ENCODE measurements around the gene NEURL3. TPM values are rescaled to one million over a fixed set of nuclear protein-coding genes. Genes with fewer than 3 reads are reported as not detected.
"Not testable (repeated sequence)": the region's sequence is repeated elsewhere in the genome, so short reads cannot be mapped to it uniquely, and the experiment has no call there.

The NEURL3 gene
- polyA plus RNA-seq, 5 donors = 0.18 to 0.53 (median 0.25) TPM

DNA sequence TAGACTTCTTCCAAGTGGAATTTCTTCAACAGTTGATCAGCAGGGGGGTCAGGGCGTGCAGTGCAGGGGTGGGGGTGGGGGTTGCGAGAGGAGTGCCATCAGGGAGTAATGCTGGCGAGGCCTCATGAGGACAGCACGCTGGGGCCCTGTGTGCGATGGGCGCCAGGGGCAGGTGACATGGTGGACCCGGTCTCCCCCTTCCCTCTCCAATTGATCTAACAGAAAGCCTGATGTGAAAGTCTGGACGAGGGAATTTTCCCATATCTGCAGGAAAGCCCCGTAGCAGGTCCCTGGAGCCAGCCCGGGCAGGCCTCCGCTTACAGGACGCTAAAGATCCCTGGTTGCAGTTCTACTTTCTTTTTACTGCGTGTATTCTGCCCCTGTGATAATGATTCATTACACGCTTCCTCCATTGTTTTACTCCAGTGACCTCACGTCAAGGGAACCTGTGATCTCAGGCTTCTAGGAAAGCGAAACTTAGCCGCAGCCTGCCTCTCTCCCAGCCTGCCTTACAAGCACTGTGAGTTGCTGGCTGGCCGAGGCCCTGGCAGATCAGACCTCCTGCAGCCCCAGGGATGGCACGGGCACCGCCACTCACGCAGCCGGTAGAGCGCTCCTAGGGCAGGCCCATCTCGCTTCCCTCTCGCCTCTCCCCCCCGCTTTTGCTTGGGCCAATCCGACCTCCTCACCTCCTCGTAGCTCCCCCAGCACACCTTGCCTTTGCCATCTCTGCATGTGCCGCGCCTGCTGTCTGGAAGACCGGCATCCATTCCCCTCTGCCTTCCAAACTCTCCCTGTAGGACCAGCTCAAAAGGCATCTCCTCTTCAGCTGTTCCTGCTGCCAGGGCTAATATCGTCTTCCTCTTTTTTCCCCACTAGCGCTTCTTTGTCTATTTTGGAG lies 19.2 kb downstream of the NEURL3 start:
- peak in 1 of 2 donors; percentile 36 for DNase-seq

DNA sequence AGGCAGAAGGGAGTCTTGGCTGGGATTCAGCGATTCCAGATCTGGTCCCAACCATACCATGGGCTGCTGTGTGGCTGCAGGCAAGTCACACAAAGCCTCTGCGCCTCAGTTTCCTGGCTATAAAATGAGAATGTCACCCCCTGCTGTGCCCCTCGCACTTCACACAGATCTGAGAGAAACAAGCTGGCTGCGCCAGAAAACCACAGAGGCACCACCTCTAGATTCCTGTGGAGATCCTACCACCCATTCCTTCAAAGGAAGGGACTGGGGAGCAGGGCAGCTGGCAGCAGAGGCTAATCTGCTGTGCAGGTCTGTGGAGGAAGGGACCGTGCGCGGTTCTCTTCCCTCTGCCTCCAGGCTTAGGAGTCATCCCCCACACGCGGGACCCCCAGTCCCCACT lies 19.8 kb downstream of the NEURL3 start:
- DNase-seq = no peak

- no peak for DNase-seq
Measured at GRCh38 chr2:96484091-96484490, 21.1 kb downstream of the NEURL3 start.

GRCh38 chr2:96477458-96477857 lies 27.7 kb downstream of the NEURL3 start:
- no peak for DNase-seq

GRCh38 chr2:96471772-96472171 lies 33.4 kb downstream of the NEURL3 start:
- no peak for DNase-seq

DNA sequence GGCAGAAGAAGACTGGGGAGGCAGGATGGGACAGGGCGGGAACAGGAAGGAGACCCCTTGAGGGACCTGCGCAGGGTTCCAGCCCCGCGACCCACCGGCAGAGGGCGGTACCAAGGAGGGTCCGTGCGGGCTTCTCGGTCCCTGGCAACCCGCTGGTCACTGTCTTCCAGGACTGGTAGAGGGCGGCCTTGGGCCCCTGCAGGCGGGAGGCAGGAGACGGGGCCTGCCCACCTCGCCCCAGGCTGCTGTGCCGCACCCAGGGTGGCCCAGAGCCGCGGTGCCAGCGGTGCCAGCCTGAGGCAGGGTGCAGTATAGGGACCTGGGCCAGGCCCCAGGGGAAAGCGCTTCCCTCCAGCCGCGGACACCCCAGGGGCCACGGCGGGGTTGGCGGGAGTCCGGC lies 34.5 kb downstream of the NEURL3 start:
- peak; percentile 21 to 40 for DNase-seq

DNA sequence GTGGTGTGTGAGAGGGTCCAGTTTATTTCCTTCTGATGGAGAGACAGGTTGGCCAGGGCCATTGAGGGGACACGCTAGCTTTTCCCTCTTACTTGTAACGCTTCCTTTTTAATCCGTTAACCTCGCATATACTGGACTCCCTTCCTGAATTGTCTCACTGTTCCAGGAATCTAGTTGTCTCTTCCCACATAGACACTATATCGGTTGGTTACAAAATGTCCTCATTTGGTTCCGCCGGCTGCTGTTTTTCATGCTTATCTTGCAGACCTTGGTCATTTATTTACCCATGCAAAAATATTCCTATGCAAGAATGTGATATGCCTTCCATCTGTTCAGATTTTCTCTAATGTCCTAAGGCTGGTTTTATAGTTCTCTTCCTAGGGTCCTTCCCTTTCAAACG lies 35.0 kb downstream of the NEURL3 start:
- no peak for DNase-seq

- no peak for DNase-seq
Measured at GRCh38 chr2:96468904-96469303, 36.3 kb downstream of the NEURL3 start.

GRCh38 chr2:96464651-96465050 lies 40.5 kb downstream of the NEURL3 start:
- DNase-seq = no peak

DNA sequence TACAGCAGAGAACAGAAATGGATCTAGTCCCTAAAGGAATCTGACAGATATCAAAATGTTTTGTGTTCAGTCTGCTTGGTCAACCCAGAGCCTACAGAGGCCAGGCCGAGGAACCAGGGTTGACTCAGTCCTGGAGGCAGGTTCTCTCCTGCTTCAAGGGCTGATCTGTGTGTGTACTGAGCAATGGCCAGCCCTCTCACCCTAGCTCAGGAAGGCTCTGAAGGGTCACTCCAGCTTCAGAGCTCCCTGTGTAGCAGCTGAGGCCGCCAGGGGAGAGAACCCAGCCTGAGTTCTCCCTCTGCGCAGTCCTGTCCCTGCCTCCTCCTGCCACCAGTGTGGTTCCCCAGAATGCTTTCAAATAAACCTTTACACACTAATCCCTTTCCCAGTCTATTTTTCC lies 41.1 kb downstream of the NEURL3 start:
- DNase-seq = no peak

- DNase-seq = no peak
Measured at GRCh38 chr2:96463119-96463518, 42.0 kb downstream of the NEURL3 start.

DNA sequence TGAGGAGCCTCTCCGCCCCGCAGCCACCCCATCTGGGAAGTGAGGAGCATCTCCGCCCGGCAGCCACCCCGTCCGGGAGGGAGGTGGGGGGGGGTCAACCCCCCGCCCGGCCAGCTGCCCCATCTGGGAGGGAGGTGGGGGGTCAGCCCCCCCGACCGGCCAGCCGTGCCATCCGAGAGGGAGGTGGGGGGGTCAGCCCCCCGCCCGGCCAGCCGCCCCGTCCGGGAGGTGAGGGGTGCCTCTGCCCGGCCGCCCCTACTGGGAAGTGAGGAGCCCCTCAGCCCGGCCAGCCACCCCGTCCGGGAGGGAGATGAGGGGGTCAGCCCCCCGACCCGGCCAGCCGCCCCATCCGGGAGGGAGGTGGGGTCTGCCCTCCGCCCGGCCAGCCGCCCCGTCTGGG lies 43.5 kb downstream of the NEURL3 start:
- DNase-seq = not testable (repeated sequence)

- DNase-seq = no peak
Measured at GRCh38 chr2:96452053-96452452, 53.1 kb downstream of the NEURL3 start.

GRCh38 chr2:96449637-96450036 lies 55.5 kb downstream of the NEURL3 start:
- no peak for DNase-seq

DNA sequence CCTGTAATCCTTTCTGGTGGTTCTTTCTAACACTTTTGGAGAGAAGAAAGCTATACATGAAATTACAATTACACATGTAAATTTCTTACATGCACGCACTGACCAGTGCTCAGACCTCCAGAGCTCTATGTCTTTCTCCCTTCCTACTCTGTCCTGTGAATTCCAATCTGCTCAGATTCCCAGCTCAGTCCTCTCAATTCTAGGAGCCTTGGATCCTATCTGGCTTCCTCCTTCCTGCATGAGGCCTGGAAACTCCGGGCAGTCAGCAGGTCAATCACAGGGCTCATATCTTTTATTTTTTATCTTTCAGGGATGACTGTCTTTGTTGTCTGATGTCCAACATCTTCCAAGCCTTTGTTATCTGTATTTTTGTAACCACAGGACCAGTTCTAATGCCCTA lies 56.0 kb downstream of the NEURL3 start:
- DNase-seq = no peak

- DNase-seq = no peak
Measured at GRCh38 chr2:96447726-96448125, 57.4 kb downstream of the NEURL3 start.

Other genes with a start within 250 kb of the NEURL3 start
- 10 to 100 TPM; 29.7 to 36.8 (median 31.9) TPM for gene TMEM127, start 239.4 kb downstream of the NEURL3 start, polyA plus RNA-seq (ENCODE audit: insufficient read depth in 1 of 5, insufficient read length in 5 of 5, low replicate concordance in 1 of 5)
- gene CIAO1, start 239.1 kb downstream of the NEURL3 start, polyA plus RNA-seq (ENCODE audit: insufficient read depth in 1 of 5, insufficient read length in 5 of 5, low replicate concordance in 1 of 5) = 10 to 100 TPM; 57.2 to 66.6 (median 64.5) TPM
- 100 to 1,000 TPM; 169 to 208 (median 183) TPM for gene SNRNP200, start 199.8 kb downstream of the NEURL3 start, polyA plus RNA-seq (ENCODE audit: insufficient read depth in 1 of 5, insufficient read length in 5 of 5, low replicate concordance in 1 of 5)
- 1 to 10 TPM; 4.3 to 5.5 (median 4.8) TPM for gene ITPRIPL1, start 180.0 kb downstream of the NEURL3 start, polyA plus RNA-seq (ENCODE audit: insufficient read depth in 1 of 5, insufficient read length in 5 of 5, low replicate concordance in 1 of 5)
- gene NCAPH, start 169.6 kb downstream of the NEURL3 start, polyA plus RNA-seq (ENCODE audit: insufficient read depth in 1 of 5, insufficient read length in 5 of 5, low replicate concordance in 1 of 5) = 10 to 100 TPM; 12.3 to 30.8 (median 21.3) TPM
- gene ARID5A, start 31.4 kb upstream of the NEURL3 start, polyA plus RNA-seq (ENCODE audit: insufficient read depth in 1 of 5, insufficient read length in 5 of 5, low replicate concordance in 1 of 5) = 10 to 100 TPM in 1 of 5 donors, 1 to 10 TPM in 4; 5.6 to 10.3 (median 6.9) TPM
- gene KANSL3, start 133.0 kb upstream of the NEURL3 start, polyA plus RNA-seq (ENCODE audit: insufficient read depth in 1 of 5, insufficient read length in 5 of 5, low replicate concordance in 1 of 5) = 10 to 100 TPM; 49.9 to 59.6 (median 52.6) TPM
- gene FER1L5, start 137.4 kb upstream of the NEURL3 start, polyA plus RNA-seq (ENCODE audit: insufficient read depth in 1 of 5, insufficient read length in 5 of 5, low replicate concordance in 1 of 5) = 1 to 10 TPM in 1 of 5 donors, under 1 TPM in 4; 0.50 to 1.2 (median 0.87) TPM
- 10 to 100 TPM; 45.3 to 55.4 (median 46.7) TPM for gene LMAN2L, start 234.7 kb upstream of the NEURL3 start, polyA plus RNA-seq (ENCODE audit: insufficient read depth in 1 of 5, insufficient read length in 5 of 5, low replicate concordance in 1 of 5)

All from right lung (tissue), 5 donors.